ENCODE results near the gene ARHGAP4.

- TF ChIP-seq CTCF (conservative IDR thresholded peaks at IDR 0.05) (no peak), EZH2 (IDR thresholded peaks at IDR 0.05; ENCODE audit: low read depth) (no peak)
These were observed 43.5 kb downstream of the ARHGAP4 start for GRCh38 chrX:153882557-153882956.
